ENCODE measurements around the gene NRTN.

NRTN gene

GRCh38 chr19:5790559-5791520, 14.0 kb upstream of the NRTN start, which contains the start of gene DUS3L:
TSS of gene DUS3L (minus strand) at chr19:5791163. CDS start at chr19:5791141, 22 bp downstream.
- DNase-seq (ENCODE audit: low read depth in 2 of 2) = peak; percentile 93 to 94

DNA sequence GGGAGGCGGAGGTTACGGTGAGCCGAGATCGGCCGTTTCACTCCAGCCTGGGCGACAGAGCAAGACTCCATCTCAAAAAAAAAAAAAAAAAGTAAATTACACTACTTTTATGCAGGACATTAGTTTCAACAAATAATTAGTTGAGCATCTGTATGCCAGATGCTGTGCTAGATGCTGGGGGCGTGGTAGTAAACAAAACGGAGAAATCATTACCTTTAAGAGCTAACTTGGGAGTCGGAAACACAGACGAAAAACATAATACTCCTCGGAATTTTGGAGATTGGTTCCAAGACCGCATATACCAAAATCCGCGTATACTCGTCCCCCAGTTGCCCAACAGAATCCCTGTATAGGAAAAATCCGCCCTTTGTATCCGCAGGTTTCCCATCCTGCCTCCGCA, 12.6 kb upstream of the NRTN start:
- DNase-seq (ENCODE audit: low read depth in 2 of 2) = no peak

DNA sequence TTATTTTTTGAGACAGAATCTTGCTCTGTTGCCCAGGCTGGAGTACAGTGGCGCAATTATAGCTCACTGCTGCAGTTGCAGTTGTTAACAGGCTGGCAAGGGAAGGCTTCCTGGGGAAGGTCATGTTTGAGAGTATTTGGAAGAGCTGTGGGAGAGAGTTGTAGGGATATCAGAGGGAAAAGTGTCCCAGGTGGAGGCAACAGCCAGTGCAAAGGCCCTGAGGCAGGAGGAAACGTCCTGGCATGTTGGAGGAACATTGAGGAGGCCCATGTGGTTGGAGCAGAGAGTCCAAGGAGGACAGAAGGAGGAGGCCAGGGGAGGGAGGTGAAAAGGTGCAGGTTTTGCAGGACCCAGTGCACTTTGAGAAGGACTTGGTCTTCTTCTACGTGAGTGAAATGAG, 11.7 kb upstream of the NRTN start:
- no peak for DNase-seq (ENCODE audit: low read depth in 2 of 2)

- DNase-seq (ENCODE audit: low read depth in 2 of 2) = no peak
These were observed 9.4 kb upstream of the NRTN start for GRCh38 chr19:5795382-5795919.

- no peak for DNase-seq (ENCODE audit: low read depth in 2 of 2)
These were observed 6.6 kb upstream of the NRTN start for GRCh38 chr19:5798244-5798643.

- no peak for DNase-seq (ENCODE audit: low read depth in 2 of 2)
These were observed 5.3 kb upstream of the NRTN start for GRCh38 chr19:5799247-5800241.

DNA sequence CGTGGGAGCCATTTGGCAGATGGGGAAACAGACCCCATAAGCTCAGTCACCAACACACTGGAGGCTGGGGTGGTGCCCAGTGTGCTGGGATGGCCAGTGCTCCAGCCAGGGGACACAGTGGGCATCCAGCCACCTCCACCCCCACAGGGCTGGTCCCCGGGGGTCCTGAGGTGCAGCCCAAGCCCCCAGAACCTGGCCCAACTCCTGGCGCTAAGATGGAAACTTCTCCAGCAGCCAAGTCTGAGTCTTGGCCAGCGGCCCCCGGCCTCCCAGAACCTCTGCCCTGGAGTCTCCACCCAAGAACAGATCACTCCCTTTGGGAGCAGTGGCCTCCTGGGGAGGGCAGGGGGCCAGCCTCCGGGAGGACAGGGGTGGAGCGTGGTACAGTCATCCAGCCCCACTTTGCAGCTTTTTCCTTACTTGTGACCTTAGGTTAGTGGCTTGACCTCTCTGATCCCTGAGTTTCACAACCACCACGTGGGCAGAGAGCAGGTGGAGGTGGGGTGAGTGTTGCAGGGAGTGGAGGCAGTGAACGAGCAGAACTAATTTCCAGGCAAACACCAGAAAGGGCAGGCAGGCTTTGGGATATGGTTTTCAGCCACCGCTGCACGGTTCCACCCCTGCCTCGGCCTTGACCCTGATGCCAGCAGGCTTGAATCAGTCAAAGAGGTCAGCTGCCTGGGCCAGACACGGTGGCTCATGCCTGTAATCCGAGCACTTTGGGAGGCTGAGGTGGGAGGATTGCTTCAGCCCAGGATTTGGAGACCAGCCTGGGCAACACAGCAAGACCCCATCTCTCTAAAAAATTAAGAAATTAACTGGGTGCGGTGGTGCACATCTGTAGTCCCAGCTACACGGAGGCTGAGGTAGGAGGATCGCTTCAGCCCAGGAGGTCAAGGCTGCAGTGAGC, 4.3 kb upstream of the NRTN start:
- DNase-seq (ENCODE audit: low read depth in 2 of 2) = no peak

GRCh38 chr19:5801796-5802619, 2.9 kb upstream of the NRTN start:
- DNase-seq (ENCODE audit: low read depth in 2 of 2) = no peak

DNA sequence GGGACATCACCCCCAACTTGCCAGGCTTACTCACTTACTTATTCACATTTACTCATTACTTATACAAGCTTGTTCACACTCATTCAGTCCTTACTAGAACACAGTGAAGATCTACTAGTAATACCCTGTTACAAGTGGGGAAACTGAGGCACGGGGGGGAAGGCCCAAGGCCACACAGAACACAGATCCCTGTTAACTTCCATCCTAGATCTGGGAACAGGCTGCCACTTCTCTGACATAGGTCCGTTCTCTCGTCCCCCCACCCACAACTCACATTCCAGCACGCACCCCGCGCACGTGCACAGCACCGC, 1.5 kb upstream of the NRTN start:
- DNase-seq (ENCODE audit: low read depth in 2 of 2) = no peak

DNA sequence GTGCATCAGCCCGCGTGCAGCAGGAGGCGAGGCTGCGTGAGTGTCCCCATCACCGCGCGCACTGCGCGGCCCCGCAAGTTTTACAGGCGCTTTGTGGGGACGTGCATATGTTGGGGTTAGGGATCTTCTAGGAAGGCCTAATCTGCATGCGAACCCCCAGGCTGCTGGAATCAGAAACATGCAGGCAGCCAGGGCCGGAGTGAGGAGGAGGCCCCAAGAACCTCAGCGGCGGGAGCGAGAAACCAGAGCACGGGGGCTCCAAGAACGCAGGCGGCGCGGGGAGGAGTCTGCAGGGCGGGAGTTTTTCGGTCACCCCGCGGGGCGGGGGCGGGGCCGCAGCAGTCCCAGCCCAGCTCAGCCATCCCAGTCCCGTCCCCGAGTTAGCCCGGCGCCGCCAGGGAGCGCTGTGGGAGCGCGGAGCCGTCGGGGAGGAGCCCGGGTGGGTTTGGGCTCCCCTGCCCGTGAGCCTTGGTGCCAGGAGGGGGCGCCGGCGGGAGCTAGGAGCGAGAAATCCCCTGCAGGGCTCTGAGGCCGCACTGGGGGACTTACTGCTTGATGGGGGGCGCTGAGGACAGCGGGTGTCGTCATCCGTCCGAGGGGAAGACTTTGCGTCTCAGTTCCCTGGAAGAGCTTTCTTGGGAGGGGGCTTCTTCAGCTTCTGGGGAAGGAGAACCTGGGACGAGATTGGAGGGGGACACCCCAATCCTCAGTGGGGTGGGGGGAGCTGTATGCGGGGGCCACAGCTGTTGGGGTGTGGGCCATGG, 933 bp upstream of the NRTN start:
- peak; percentile 84 to 94 for DNase-seq (ENCODE audit: low read depth in 2 of 2)

DNA sequence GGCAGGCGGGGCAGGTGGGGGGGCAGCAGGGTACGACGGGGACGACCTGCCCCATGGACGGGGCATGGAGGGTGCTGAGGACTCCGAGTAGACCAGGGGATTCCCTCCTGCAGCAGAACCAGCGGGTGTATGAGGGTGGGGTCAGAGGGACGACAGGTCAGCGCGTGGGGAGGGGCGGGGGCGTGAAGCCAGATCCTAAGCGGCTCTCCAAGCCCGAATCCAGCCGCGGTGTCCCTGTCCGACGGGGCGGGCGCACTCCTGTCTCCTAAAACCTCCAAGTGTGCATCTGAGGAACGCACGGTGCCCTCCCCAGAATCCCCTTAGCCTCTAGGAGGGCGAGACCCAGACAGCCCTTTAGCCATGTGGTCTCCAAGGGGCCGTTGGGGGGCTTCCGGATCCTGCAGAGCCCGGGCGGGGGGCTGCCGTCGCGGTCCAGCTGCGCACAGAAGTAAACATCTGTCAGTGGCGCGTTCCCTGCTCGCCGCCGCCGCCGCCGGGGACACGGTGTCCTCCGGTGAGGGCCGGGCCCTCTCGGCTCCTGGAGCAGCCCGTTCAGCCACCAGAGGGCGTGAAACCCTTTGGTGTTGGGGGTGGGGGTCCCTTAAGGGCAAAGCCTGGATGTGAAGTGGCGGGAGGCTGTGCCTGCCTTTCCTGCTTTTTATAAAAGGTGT, 730 bp downstream of the NRTN start:
- DNase-seq (ENCODE audit: low read depth in 2 of 2) = peak in 1 of 2 experiments; percentile 55

DNA sequence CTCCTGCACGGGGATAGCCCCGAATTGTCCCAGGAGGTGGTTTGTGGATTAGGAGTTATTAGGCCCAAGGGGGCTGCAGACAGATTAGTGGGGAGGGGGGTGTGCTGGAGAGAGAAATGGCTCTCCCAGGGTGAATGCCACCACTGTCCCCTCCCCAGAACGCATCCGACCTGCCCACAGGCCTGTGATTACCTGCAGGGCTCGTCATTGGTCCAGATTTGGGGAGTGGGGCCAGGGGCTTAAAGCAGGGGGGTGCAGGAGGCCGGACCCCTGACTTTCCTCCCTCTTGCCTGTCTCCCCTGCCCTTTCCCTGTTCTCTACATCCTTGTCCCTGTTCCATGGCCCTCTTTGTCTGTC, 1.2 kb downstream of the NRTN start:
- no peak for DNase-seq (ENCODE audit: low read depth in 2 of 2)

GRCh38 chr19:5806905-5807304, 2.0 kb downstream of the NRTN start:
- DNase-seq (ENCODE audit: low read depth in 2 of 2) = no peak

GRCh38 chr19:5808120-5808816, 3.4 kb downstream of the NRTN start:
- no peak for DNase-seq (ENCODE audit: low read depth in 2 of 2)

DNA sequence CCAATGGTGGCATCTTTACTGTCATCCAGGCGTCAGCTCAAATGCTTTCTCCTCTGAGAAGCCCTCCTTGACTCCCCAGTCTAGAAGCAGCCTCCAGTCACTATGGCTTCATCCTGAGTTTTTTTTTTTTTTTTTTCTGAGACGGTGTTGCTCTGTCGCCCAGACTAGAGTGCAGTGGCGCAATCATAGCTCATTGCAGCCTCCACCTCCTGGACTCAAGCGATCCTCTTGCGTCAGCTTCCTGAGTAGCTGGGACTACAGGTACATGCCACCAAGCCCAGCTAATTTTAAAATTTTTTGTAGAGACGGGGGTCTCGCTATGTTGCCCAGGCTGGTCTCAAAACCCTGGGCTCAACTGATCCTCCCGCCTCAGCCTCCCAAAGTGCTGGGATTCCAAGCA, 4.2 kb downstream of the NRTN start:
- no peak for DNase-seq (ENCODE audit: low read depth in 2 of 2)

GRCh38 chr19:5809469-5809868, 4.6 kb downstream of the NRTN start:
- DNase-seq (ENCODE audit: low read depth in 2 of 2) = no peak

DNA sequence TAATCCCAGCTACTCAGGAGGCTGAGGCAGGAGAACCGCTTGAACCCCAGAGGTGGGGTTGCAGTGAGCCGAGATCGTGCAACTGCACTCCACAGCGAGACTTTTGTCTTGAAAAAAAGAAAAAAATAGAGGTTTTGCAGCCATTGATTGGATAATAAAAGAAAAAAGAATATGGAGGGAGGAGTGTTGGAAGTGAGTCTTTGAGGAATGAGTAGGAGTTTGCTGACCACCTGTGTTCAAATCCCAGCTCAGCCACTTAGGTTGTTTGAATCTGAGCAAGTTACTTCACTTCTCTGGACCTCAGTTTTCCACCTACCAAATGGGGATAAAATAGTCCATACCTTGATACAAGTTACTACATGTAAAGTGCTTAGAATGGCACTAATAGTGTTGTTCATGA, 6.2 kb downstream of the NRTN start:
- DNase-seq (ENCODE audit: low read depth in 2 of 2) = no peak

GRCh38 chr19:5814123-5814851, 9.4 kb downstream of the NRTN start:
- DNase-seq (ENCODE audit: low read depth in 2 of 2) = no peak
